ENCODE data around the gene MYADM. TPM values are rescaled to one million over a fixed set of nuclear protein-coding genes. Genes with fewer than 3 reads are reported as not detected.
A peak's percentile ranks its signal among the peaks of the same experiment; 100 is the strongest.

Gene MYADM
- polyA plus RNA-seq, 3 donors: 162 to 310 (median 254) TPM

DNA sequence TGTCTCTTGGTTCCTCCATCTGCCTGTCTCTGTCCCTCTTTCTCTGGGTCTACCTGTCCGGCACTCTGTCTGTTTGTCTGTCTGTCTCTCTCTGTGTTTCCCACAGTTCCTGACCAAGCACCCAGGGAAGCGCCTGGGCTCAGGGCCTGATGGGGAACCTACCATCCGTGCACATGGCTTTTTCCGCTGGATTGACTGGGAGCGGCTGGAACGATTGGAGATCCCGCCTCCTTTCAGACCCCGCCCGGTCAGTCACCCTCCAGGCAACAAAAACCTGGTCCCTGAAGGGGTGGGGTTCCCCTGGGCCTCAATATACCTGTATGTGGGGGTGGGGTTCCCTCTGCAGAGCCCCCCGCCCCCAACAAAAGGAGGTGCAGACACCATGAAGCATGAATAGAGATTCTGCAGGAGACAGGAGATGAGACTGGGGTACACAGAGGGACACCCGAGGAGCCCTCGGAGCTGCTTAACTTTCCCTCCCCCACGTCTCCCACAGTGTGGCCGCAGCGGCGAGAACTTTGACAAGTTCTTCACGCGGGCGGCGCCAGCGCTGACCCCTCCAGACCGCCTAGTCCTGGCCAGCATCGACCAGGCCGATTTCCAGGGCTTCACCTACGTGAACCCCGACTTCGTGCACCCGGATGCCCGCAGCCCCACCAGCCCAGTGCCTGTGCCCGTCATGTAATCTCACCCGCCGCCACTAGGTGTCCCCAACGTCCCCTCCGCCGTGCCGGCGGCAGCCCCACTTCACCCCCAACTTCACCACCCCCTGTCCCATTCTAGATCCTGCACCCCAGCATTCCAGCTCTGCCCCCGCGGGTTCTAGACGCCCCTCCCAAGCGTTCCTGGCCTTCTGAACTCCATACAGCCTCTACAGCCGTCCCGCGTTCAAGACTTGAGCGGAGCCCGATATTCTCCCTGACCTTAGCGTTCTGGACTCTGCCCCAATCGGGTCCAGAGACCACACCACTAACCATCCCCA lies 38.8 kb downstream of the MYADM start:
- Histone ChIP-seq H3K36me3 (replicated peaks in 1 of 2; ENCODE audit: control insufficient read depth in 1 of 2, insufficient read depth in 2 of 2, low read length in 2 of 2) (no peaks in the 10 kb centered on the region), H3K9ac (ENCODE audit: insufficient read depth, low read length, poor library complexity, severe bottlenecking) (no peak overlapping the region), H3K4me1 (ENCODE audit: control insufficient read depth in 1 of 2, insufficient read depth in 2 of 2, low read length in 2 of 2) (peaks cover 14 to 24% of the 10 kb centered on the region in 2 donors), H3K4me3 (replicated peaks in 1 of 3; ENCODE audit: low read depth in 2 of 3, low read length in 3 of 3) (no peak overlapping the region), H4K20me1 (ENCODE audit: insufficient read depth, low read length) (no peaks in the 10 kb centered on the region), H3K9me3 (replicated peaks in 1 of 2; ENCODE audit: control insufficient read depth in 1 of 2, insufficient read depth in 1 of 2, low read length in 2 of 2) (peaks cover 0 to 16% of the 10 kb centered on the region in 2 donors), H3K79me2 (ENCODE audit: insufficient read depth, low read length) (no peaks in the 10 kb centered on the region), H3K4me2 (replicated peaks; ENCODE audit: extremely low read depth, low read length, poor library complexity, severe bottlenecking) (peak overlapping the region; percentile 13), H3K27me3 (ENCODE audit: control insufficient read depth in 2 of 2, insufficient read depth in 2 of 2, low read length in 2 of 2) (peaks cover 32 to 67% of the 10 kb centered on the region in 2 donors), H3K27ac (ENCODE audit: low read depth in 1 of 2, low read length in 2 of 2) (no peak overlapping the region), H2AFZ (ENCODE audit: insufficient read depth, low read depth, low read length, poor library complexity, severe bottlenecking) (no peak overlapping the region)
- peaks cover 27% of the 10 kb centered on the region for H3K4me1 Mint-ChIP-seq
- WGBS (ENCODE audit: insufficient coverage): 14% methylated on average over 41 of the region's 48 CpGs
- H3K27ac Mint-ChIP-seq: peak overlapping the region in 1 of 7 donors; percentile 69
- TF ChIP-seq, protein P1, sequence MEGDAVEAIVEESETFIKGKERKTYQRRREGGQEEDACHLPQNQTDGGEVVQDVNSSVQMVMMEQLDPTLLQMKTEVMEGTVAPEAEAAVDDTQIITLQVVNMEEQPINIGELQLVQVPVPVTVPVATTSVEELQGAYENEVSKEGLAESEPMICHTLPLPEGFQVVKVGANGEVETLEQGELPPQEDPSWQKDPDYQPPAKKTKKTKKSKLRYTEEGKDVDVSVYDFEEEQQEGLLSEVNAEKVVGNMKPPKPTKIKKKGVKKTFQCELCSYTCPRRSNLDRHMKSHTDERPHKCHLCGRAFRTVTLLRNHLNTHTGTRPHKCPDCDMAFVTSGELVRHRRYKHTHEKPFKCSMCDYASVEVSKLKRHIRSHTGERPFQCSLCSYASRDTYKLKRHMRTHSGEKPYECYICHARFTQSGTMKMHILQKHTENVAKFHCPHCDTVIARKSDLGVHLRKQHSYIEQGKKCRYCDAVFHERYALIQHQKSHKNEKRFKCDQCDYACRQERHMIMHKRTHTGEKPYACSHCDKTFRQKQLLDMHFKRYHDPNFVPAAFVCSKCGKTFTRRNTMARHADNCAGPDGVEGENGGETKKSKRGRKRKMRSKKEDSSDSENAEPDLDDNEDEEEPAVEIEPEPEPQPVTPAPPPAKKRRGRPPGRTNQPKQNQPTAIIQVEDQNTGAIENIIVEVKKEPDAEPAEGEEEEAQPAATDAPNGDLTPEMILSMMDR (IDR thresholded peaks at IDR 0.05): peak; percentile 99
- H3K9me3 Mint-ChIP-seq: peaks cover 0 to 34% (median 22%) of the 10 kb centered on the region in 7 donors
- H3K36me3 Mint-ChIP-seq: peaks cover 14 to 23% of the 10 kb centered on the region in 2 donors
- DNase-seq: peak; percentile 27 to 59 (median 54)
- peaks cover 66 to 79% (median 68%) of the 10 kb centered on the region in 3 donors for H3K27me3 Mint-ChIP-seq (ENCODE audit: low read depth in 3 of 3)
- H3K4me3 Mint-ChIP-seq: peak overlapping the region in 1 of 2 donors; percentile 87
- intact Hi-C loops (cut with micrococcal nuclease): loop anchor here (2.0 kb wide), 1 partner anchor 124 kb away; no protein-coding TSS in a partner anchor

GRCh38 chr19:53907193-53907581 lies 39.5 kb downstream of the MYADM start:
- no peak for DNase-seq
- Histone ChIP-seq H3K4me1 (ENCODE audit: control insufficient read depth in 1 of 2, insufficient read depth in 2 of 2, low read length in 2 of 2) (peaks cover 14 to 24% of the 10 kb centered on the region in 2 donors), H3K4me2 (replicated peaks; ENCODE audit: extremely low read depth, low read length, poor library complexity, severe bottlenecking) (peak overlapping the region; percentile 13), H3K4me3 (replicated peaks in 1 of 3; ENCODE audit: low read depth in 2 of 3, low read length in 3 of 3) (no peak overlapping the region), H3K27ac (ENCODE audit: low read depth in 1 of 2, low read length in 2 of 2) (no peak overlapping the region), H3K79me2 (ENCODE audit: insufficient read depth, low read length) (no peaks in the 10 kb centered on the region), H3K36me3 (replicated peaks in 1 of 2; ENCODE audit: control insufficient read depth in 1 of 2, insufficient read depth in 2 of 2, low read length in 2 of 2) (no peaks in the 10 kb centered on the region), H4K20me1 (ENCODE audit: insufficient read depth, low read length) (no peaks in the 10 kb centered on the region), H3K9ac (ENCODE audit: insufficient read depth, low read length, poor library complexity, severe bottlenecking) (no peak overlapping the region), H3K27me3 (ENCODE audit: control insufficient read depth in 2 of 2, insufficient read depth in 2 of 2, low read length in 2 of 2) (peaks cover 32 to 73% of the 10 kb centered on the region in 2 donors), H3K9me3 (replicated peaks in 1 of 2; ENCODE audit: control insufficient read depth in 1 of 2, insufficient read depth in 1 of 2, low read length in 2 of 2) (peaks cover 0 to 16% of the 10 kb centered on the region in 2 donors), H2AFZ (ENCODE audit: insufficient read depth, low read depth, low read length, poor library complexity, severe bottlenecking) (no peak overlapping the region)
- Mint-ChIP-seq H3K27ac (no peak overlapping the region), H3K27me3 (ENCODE audit: low read depth in 3 of 3) (peaks cover 73 to 81% (median 75%) of the 10 kb centered on the region in 3 donors), H3K36me3 (peaks cover 14 to 23% of the 10 kb centered on the region in 2 donors), H3K4me3 (peak overlapping the region in 1 of 2 donors; percentile 87), H3K9me3 (peaks cover 0 to 35% (median 22%) of the 10 kb centered on the region in 7 donors), H3K4me1 (peaks cover 27% of the 10 kb centered on the region)
- intact Hi-C loops (cut with micrococcal nuclease): loop anchor here (2.0 kb wide), 1 partner anchor 124 kb away; no protein-coding TSS in a partner anchor
- TF ChIP-seq, protein P1 (IDR thresholded peaks at IDR 0.05): peak; percentile 5
- WGBS (ENCODE audit: insufficient coverage): 0% methylated on average over 1 of the region's 14 CpGs
